ENCODE data around the gene TBC1D19.
"Not testable (repeated sequence)": the region's sequence is repeated elsewhere in the genome, so short reads cannot be mapped to it uniquely, and the experiment has no call there.

Gene TBC1D19

GRCh38 chr4:26593557-26593956 lies 9.7 kb downstream of the TBC1D19 start:
- in situ Hi-C loops (cut with MboI; ENCODE audit: low pct_unique_long_range_greater_than_20kb, low sequenced_read_pairs): not testable (repeated sequence)

DNA sequence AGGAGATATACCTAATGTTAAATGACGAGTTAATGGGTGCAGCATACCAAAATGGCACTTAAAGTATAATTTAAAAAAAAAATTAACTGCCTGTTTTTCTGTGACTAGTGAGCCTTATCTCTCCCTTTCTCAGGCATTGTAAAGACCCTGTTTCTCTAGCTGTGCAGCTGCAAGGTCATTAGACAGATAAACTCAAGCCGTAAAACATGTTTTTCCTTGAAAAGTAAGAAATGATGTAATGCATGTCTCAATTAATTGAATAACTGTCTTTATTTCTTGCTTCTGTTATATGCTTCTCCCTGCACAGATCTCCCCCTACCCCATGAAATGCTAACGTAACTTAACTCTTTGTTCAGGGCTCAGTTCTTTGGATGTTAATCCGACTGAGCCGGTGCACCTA lies 10.5 kb downstream of the TBC1D19 start:
- in situ Hi-C loops (cut with MboI; ENCODE audit: low pct_unique_long_range_greater_than_20kb, low sequenced_read_pairs): no loop called here

More at GRCh38 chr4:26593557-26593956, 9.7 kb downstream of the TBC1D19 start:
- DNase-seq: not testable (repeated sequence)

DNA sequence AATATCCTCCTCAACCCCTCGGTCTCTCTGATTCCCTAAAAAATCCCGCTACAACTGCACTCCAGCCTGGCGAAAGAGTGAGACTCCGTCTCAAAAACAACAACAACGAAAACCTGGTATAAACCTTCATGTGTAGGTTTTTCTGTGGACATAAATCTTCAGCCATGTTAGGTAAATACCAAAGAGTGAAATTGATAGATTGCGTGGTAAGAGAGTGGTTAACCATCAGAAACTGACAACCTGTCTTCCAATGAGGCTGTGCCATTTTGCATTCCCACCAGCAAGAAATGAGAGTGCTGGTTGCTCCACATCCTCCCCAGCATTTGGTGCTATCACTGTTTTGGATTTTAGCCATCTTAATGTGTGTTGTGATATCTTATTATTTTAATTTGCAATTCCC lies 10.9 kb downstream of the TBC1D19 start:
- DNase-seq: no peak
- in situ Hi-C loops (cut with MboI; ENCODE audit: low pct_unique_long_range_greater_than_20kb, low sequenced_read_pairs): no loop called here

More for the DNA sequence above, 10.5 kb downstream of the TBC1D19 start:
- DNase-seq: no peak

DNA sequence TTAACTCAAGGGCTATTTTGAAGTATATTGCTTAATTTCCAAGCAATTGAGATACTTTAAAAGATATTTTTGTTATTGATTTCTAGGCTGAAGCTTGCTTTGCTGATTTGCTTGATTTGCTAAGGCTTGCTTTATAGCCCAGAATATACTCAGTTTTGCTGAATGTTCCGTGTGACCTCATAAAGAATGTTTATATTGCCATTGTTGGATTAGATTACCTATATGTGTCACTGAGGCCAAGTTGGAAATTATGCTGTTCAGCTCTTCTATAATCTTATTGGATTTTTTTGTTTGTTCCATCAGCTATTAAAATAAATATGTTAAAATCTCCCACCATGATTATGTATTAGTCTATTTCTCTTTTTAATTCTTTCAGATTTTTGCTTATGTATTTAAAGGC lies 13.0 kb downstream of the TBC1D19 start:
- in situ Hi-C loops (cut with MboI; ENCODE audit: low pct_unique_long_range_greater_than_20kb, low sequenced_read_pairs): no loop called here
- DNase-seq: no peak

DNA sequence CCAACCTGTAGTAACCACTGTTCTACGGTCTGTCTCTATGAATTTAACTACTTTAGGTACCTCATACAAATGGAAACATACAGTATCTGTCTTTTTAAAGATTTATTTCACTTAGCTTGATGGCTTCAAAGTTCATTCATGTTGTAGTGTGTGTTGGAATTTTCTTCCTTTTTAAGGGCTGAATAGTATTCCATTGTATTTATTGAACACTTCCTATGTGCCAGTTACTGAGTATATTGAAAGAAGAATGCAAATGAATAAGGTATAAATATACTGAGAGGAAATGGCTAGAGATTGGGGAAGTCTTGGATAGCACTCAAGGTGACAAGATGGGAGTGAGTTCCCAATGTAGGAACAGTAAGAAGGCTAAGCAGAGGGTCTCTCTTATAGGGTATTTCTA lies 17.3 kb downstream of the TBC1D19 start:
- in situ Hi-C loops (cut with MboI; ENCODE audit: low pct_unique_long_range_greater_than_20kb, low sequenced_read_pairs): no loop called here
- DNase-seq: no peak

DNA sequence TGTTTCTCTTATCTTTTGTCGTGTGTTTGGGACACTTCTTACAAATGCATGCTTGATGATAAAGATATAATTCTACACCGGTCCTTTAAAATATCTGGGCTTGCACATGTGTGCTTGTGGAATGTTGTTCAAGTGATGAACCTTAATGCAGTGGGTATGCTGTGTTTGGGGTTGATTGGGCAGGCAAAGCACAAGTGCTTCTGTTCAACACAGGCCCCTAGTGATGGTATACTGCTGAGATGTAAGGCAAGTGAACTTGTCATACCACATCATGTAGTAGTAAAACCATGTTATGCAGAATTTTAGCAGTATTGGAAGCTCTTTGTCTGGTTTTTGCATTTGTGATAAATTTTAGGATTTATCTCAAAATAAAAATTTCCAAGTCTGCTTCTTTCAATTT lies 23.9 kb downstream of the TBC1D19 start:
- no peak for DNase-seq
- in situ Hi-C loops (cut with MboI; ENCODE audit: low pct_unique_long_range_greater_than_20kb, low sequenced_read_pairs): no loop called here

DNA sequence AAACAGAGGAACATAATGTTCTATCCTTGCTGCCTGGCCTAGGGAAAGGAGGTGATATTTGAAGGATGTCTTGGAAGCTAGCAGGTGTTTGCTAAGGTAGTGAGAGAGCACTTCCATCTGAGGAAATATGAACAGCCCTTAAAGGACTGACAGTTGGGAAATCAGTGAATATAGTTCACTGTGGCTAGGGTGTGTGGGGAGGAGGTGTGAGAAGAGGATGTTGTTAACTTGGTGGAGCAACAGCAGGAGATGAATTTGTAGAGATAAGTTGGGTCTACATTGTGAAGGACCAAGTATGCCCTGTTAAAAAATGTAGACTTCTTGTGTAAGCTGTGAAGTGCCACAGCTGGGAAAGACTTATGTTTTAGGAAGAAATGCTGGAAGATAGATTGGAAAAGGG lies 25.5 kb downstream of the TBC1D19 start:
- peak; percentile 7 for DNase-seq
- in situ Hi-C loops (cut with MboI; ENCODE audit: low pct_unique_long_range_greater_than_20kb, low sequenced_read_pairs): no loop called here

DNA sequence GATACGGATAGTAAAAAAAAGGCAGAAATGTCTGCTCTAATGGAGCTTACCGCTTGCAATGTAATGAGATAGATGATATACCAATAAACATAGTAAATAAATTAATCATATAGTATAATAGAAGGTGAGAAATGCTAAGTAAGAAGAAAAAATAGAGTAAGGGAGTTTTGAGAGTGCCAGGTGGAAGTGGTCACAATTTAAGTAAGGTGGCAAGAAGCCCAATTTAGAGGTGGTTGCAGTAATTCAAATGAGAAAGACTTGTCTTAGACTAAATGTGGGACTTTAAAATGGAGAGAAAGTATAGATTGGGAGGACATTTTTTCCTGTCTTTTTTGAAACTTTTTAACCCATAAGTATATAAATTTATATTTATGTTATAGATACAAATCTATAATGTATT lies 26.0 kb downstream of the TBC1D19 start:
- in situ Hi-C loops (cut with MboI; ENCODE audit: low pct_unique_long_range_greater_than_20kb, low sequenced_read_pairs): no loop called here
- no peak for DNase-seq

DNA sequence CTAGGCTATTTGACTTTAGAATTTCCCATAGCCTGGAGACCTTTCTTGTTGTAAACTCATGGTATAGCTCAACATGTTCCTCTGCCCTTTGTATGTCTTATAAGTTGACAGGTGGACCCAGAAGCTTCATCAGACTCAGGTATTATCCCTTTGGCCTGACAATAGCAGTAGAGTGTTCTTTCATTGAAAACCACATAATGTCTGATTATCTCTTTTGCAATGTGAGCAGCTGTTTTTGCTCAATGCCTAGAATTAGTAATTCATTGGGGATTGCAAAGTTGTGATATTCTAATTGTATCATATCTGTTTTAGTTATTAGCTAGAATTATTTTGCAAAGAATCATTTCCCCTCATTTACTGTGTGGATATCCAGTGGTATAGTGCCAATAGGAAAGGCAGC lies 27.5 kb downstream of the TBC1D19 start:
- no peak for DNase-seq
- in situ Hi-C loops (cut with MboI; ENCODE audit: low pct_unique_long_range_greater_than_20kb, low sequenced_read_pairs): no loop called here

GRCh38 chr4:26611885-26612284 lies 28.0 kb downstream of the TBC1D19 start:
- in situ Hi-C loops (cut with MboI; ENCODE audit: low pct_unique_long_range_greater_than_20kb, low sequenced_read_pairs): no loop called here
- DNase-seq: no peak

GRCh38 chr4:26613237-26613636 lies 29.4 kb downstream of the TBC1D19 start:
- in situ Hi-C loops (cut with MboI; ENCODE audit: low pct_unique_long_range_greater_than_20kb, low sequenced_read_pairs): no loop called here
- no peak for DNase-seq

GRCh38 chr4:26613735-26614134 lies 29.9 kb downstream of the TBC1D19 start:
- no peak for DNase-seq
- in situ Hi-C loops (cut with MboI; ENCODE audit: low pct_unique_long_range_greater_than_20kb, low sequenced_read_pairs): no loop called here

DNA sequence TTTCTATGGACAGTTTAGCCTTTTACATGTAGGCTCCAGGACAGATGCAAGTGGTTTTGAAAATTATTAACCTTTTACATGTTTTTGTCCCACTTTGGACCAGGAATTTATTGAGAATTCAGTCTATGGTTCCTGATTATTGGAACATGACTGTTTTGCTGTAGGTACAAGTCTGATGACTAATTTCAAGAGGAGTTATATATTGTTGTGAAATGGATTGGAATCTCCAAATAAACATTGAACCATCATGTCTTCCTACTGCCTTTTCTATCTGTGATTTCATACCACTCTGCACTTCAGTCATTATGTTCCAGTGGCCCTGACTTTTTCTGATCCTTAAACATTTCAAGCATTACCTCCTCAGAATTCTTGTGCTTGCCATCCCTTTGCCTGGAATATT lies 35.9 kb downstream of the TBC1D19 start:
- in situ Hi-C loops (cut with MboI; ENCODE audit: low pct_unique_long_range_greater_than_20kb, low sequenced_read_pairs): no loop called here
- DNase-seq: no peak

DNA sequence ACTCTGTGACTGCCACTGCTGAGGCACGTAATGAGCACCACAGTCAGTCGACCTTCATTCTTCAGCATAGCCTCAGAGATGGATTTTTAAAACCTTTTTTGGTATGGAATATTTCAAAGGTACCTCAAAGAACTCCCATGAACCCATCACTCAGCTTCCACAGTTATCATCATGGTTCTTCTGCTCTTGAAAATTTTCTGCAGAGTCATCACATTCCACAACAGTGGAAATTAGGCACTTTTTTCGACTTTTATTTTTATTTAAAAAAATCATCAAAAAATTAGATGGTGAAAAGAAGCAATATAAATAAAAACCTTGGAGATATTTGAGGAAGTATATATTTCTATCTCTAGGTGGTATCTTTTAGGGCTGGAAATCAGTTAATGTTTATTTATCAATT lies 37.5 kb downstream of the TBC1D19 start:
- DNase-seq: no peak
- in situ Hi-C loops (cut with MboI; ENCODE audit: low pct_unique_long_range_greater_than_20kb, low sequenced_read_pairs): no loop called here

DNA sequence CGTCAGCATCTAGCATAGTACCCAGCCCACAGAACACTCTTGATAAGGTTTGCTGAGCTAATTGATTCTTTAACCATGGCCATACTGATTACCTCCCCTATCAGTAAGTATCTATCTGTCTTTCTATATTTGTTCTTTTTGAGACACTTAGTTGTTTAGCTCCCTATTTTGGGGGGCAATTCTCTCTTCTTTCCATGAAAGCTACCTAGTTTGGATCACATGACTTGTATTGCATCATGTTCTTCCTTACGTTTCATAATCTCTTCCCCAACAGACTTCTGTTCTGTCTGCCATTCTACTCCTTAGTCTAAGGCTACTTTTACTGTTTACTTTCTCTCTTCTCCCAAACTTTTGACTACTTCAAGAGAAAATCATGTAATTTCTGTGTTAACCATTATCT lies 39.0 kb downstream of the TBC1D19 start:
- DNase-seq: no peak

DNA sequence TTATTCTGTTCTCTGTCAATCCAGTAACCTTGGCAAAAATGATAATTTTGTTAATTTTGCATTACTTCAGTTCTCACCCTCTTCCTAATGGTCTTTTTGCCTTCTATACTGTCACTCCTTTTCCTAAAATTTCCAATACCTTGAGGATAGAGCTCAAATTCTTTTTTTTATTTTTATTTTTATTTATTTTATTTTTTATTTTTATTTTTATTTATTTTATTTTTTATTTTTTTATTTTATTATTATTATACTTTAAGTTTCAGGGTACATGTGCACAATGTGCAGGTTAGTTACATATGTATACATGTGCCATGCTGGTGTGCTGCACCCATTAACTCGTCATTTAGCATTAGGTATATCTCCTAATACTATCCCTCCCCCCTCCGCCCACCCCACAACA lies 42.8 kb downstream of the TBC1D19 start:
- in situ Hi-C loops (cut with MboI; ENCODE audit: low pct_unique_long_range_greater_than_20kb, low sequenced_read_pairs); DNase-seq: not testable (repeated sequence)

More for the DNA sequence above, 39.0 kb downstream of the TBC1D19 start:
- in situ Hi-C loops (cut with MboI; ENCODE audit: low pct_unique_long_range_greater_than_20kb, low sequenced_read_pairs): no loop called here

- no peak for DNase-seq
- in situ Hi-C loops (cut with MboI; ENCODE audit: low pct_unique_long_range_greater_than_20kb, low sequenced_read_pairs): no loop called here
Observed at GRCh38 chr4:26632916-26633315, 49.0 kb downstream of the TBC1D19 start.

- DNase-seq: no peak
- in situ Hi-C loops (cut with MboI; ENCODE audit: low pct_unique_long_range_greater_than_20kb, low sequenced_read_pairs): no loop called here
Observed at GRCh38 chr4:26634237-26634636, 50.4 kb downstream of the TBC1D19 start.

DNA sequence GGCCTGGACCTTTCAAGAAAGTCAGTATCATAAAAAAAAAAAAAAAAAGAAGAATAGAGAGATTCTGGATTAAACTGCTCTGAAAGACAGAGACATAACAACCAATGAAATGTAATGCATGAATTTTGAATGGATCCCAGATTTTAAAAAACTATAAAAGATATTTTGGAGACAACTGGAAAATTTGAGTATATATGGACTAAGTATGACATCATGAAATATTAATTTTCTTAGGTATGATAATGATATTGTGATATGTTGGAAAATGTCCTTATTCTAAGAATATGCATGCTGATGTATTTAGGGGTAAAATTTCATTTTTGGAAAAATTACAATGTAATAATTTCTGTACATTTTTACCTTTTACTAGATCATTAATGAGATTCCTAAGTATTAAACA lies 52.6 kb downstream of the TBC1D19 start:
- in situ Hi-C loops (cut with MboI; ENCODE audit: low pct_unique_long_range_greater_than_20kb, low sequenced_read_pairs): no loop called here
- no peak for DNase-seq

DNA sequence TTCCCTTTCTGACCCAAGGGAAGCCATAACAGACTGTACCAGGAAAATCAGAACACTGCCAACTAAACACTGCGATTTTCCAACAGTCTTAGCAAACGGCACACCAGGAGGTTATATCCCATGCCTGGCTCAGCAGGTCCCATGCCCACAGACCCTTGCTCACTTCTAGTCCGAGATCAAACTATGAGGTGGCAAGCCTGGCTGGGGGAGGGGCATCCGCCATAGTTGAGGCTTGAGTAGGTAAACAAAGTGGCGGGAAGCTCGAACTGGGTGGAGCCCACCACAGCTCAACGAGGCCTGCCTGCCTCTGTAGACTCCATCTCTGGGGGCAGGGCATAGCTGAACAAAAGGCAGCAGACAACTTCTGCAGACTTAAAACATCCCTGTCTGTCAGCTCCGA lies 56.8 kb downstream of the TBC1D19 start:
- in situ Hi-C loops (cut with MboI; ENCODE audit: low pct_unique_long_range_greater_than_20kb, low sequenced_read_pairs); DNase-seq: not testable (repeated sequence)

DNA sequence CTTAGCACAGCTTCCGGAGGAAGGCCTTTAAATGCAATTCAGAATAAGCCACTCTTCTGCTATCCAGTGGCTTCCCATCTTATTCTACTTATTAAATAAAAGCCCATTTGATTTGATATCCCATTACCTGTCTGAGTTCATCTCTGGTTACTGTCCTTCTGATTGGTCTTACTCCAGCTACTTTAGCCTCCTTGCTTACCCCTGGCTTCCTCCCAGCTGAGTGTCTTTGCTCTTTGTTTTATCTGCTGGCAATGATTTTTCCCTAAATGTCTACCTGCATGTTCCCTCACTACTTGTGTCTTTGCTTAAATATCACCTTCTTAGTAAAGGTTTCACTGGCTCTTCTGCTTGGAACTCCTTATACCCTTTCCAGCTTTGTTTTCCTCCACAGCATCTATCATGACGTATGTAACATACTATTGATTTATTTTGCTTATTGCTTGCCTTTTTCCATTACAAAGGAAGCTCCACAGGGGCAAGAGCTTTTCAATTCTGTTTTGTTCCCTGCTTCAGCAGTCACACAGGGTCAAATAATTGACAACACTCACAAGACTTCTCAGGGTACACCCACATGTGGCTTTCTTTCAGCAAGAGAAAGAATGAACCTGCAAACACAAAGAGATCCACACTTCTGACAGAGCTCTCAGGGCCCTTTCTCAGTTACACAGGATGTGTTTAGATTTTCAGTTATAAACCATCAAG lies 63.8 kb downstream of the TBC1D19 start:
- in situ Hi-C loops (cut with MboI; ENCODE audit: low pct_unique_long_range_greater_than_20kb, low sequenced_read_pairs): no loop called here
- DNase-seq: no peak
